Trophoblast cell (in vitro differentiated cells and primary cell): Measurements from ENCODE around the gene USF2.
"Not testable (repeated sequence)": the region's sequence is repeated elsewhere in the genome, so short reads cannot be mapped to it uniquely, and the experiment has no call there.

Source experiments
- DNase-seq, 2 donors: peaks; one replicate each; pipeline ENCODE4 v3.0.0-alpha.2; 2016
- H2AFZ ChIP-seq: 2 replicates; pipeline ENCODE4 v1.6.1; 2013; ENCODE audit warnings: low read length, moderate library complexity, mild to moderate bottlenecking; ENCODE audit not compliant: insufficient read depth, poor library complexity
- H2AK5ac ChIP-seq: 2 replicates; pipeline ENCODE4 v1.6.1; 2013; ENCODE audit warnings: mild to moderate bottlenecking, low read length
- H2BK120ac ChIP-seq: 2 replicates; pipeline ENCODE4 v1.6.1; 2013; ENCODE audit warnings: low read length, mild to moderate bottlenecking, moderate library complexity; ENCODE audit not compliant: insufficient read depth, poor library complexity
- H2BK12ac ChIP-seq: 2 replicates; pipeline ENCODE4 v1.6.1; 2013; ENCODE audit warnings: mild to moderate bottlenecking, low read length, moderate library complexity
- H2BK5ac ChIP-seq: 2 replicates; pipeline ENCODE4 v1.6.1; 2013; ENCODE audit warnings: low read length, low read depth, moderate library complexity, mild to moderate bottlenecking; ENCODE audit not compliant: poor library complexity
- H3K14ac ChIP-seq: 2 replicates; pipeline ENCODE4 v1.6.1; 2013; ENCODE audit warnings: mild to moderate bottlenecking, low read length
- H3K18ac ChIP-seq: 2 replicates; pipeline ENCODE4 v1.6.1; 2013; ENCODE audit warnings: mild to moderate bottlenecking, low read length
- H3K23ac ChIP-seq: 2 replicates; pipeline ENCODE4 v1.6.1; 2013; ENCODE audit warnings: low read length
- H3K27ac ChIP-seq: 2 replicates; pipeline ENCODE4 v1.5.1; 2013; ENCODE audit warnings: low read depth, mild to moderate bottlenecking, inconsistent platforms, low read length, moderate library complexity
- H3K27me3 ChIP-seq: 2 replicates; pipeline ENCODE4 v1.6.1; 2013; ENCODE audit warnings: inconsistent platforms, mild to moderate bottlenecking, low read length, moderate library complexity; ENCODE audit not compliant: insufficient read depth
- H3K36me3 ChIP-seq, 2 experiments: 1 replicate in 1 of 2; 2 replicates in 1 of 2; pipeline ENCODE4 v1.6.1; 2013; ENCODE audit warnings: low read length in 2 of 2, mild to moderate bottlenecking in 2 of 2, moderate library complexity in 1 of 2; ENCODE audit not compliant: insufficient read depth in 2 of 2, control insufficient read depth in 1 of 2
- H3K4ac ChIP-seq: 2 replicates; pipeline ENCODE4 v1.6.1; 2013; ENCODE audit warnings: low read depth, mild to moderate bottlenecking, low read length, moderate library complexity
- H3K4me1 ChIP-seq, 2 experiments: 1 replicate in 1 of 2; 2 replicates in 1 of 2; pipeline ENCODE4 v1.6.1; 2013; ENCODE audit warnings: low read length in 2 of 2, mild to moderate bottlenecking in 2 of 2, moderate library complexity in 1 of 2; ENCODE audit not compliant: insufficient read depth in 2 of 2, control insufficient read depth in 1 of 2
- H3K4me2 ChIP-seq: 2 replicates; pipeline ENCODE4 v1.6.1; 2013; ENCODE audit warnings: inconsistent platforms, mild to moderate bottlenecking, low read length, moderate library complexity
- H3K4me3 ChIP-seq: 2 replicates; pipeline ENCODE4 v1.5.1; 2013; ENCODE audit warnings: mild to moderate bottlenecking, low read depth, low read length, inconsistent platforms
- H3K79me1 ChIP-seq: one replicate; pipeline ENCODE4 v1.6.1; 2013; ENCODE audit warnings: low read length
- H3K79me2 ChIP-seq: 2 replicates; pipeline ENCODE4 v1.6.1; 2013; ENCODE audit warnings: low read length, mild to moderate bottlenecking; ENCODE audit not compliant: control insufficient read depth, insufficient read depth, poor library complexity
- H3K9ac ChIP-seq: 2 replicates; pipeline ENCODE4 v1.6.1; 2013; ENCODE audit warnings: mild to moderate bottlenecking, low read length
- H3K9me3 ChIP-seq: 2 replicates; pipeline ENCODE4 v1.6.1; 2013; ENCODE audit warnings: low read depth, mild to moderate bottlenecking, control low read depth, inconsistent platforms, low read length; ENCODE audit not compliant: insufficient read depth
- H4K12ac ChIP-seq: 2 replicates; pipeline ENCODE4 v1.6.1; 2013; ENCODE audit warnings: low read depth, mild to moderate bottlenecking, low read length, moderate library complexity
- H4K8ac ChIP-seq: 2 replicates; pipeline ENCODE4 v1.6.1; 2013; ENCODE audit warnings: low read depth, mild to moderate bottlenecking, low read length, moderate library complexity
- H4K91ac ChIP-seq: one replicate; pipeline ENCODE4 v1.6.1; 2013; ENCODE audit warnings: low read depth, mild to moderate bottlenecking, low read length, moderate library complexity
- WGBS: extraction: QIAGEN DNeasy Blood & Tissue Kit; methylation state at CpG from one replicate; pipeline ENCODE4 v1.1.7; 2013; ENCODE audit warnings: missing lambda C conversion rate; ENCODE audit not compliant: insufficient read length, insufficient coverage; ENCODE audit errors: extremely low coverage; 5-methylcytosine and 5-hydroxymethylcytosine counted together

USF2 gene

GRCh38 chr19:35286101-35286500 lies 17.3 kb downstream of the USF2 start:
- not testable (repeated sequence) for H3K36me3 ChIP-seq, H3K4me3 ChIP-seq, H2AFZ ChIP-seq, H3K9ac ChIP-seq, H2BK120ac ChIP-seq, H4K91ac ChIP-seq, H3K23ac ChIP-seq, H3K14ac ChIP-seq, H2BK12ac ChIP-seq, H3K18ac ChIP-seq, H3K27ac ChIP-seq, H4K8ac ChIP-seq, H3K79me1 ChIP-seq, H2AK5ac ChIP-seq, H3K79me2 ChIP-seq, H3K27me3 ChIP-seq, H2BK5ac ChIP-seq, H3K4me1 ChIP-seq, DNase-seq, H4K12ac ChIP-seq, H3K4me2 ChIP-seq, H3K9me3 ChIP-seq, H3K4ac ChIP-seq
- no CpG with 5 or more reads among the region's 5 CpGs for WGBS

DNA sequence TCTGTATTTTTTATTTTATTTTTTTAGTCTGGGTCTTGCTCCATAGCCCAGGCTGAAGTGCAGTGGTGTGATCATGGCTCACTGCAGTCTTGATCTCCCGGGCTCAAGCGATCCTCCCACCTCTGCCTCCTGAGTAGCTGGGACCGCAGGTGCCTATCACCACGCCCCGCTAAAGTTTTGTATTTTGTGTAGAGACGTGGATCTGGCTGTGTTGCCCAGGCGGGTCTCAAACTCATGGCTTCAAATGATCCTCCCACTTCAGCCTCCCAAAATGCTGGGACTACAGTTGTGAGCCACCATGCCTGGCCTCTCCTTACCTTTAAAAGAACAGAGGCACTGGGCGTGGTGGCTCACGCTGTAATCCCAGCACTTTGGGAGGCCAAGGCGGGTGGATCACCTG lies 19.0 kb downstream of the USF2 start:
- Histone ChIP-seq H3K9me3 (no peaks in the 10 kb centered on the region), H3K4ac (no peak overlapping the region), H3K14ac (no peak overlapping the region), H2BK5ac (no peak overlapping the region), H3K79me2 (no peaks in the 10 kb centered on the region), H2BK12ac (no peak overlapping the region), H4K8ac (no peak overlapping the region), H3K27me3 (no peaks in the 10 kb centered on the region), H2BK120ac (no peak overlapping the region), H3K36me3 (no peaks in the 10 kb centered on the region), H3K18ac (no peak overlapping the region), H4K12ac (no peak overlapping the region), H2AK5ac (no peak overlapping the region), H3K4me1 (peaks cover 0 to 2% of the 10 kb centered on the region in 2 experiments), H3K27ac (no peak overlapping the region), H4K91ac (no peak overlapping the region), H2AFZ (no peak overlapping the region), H3K4me3 (no peak overlapping the region), H3K4me2 (no peak overlapping the region), H3K79me1 (no peaks in the 10 kb centered on the region), H3K23ac (no peak overlapping the region), H3K9ac (no peak overlapping the region)
- no peak for DNase-seq
- WGBS, result no CpG with 5 or more reads among the region's 10 CpGs

DNA sequence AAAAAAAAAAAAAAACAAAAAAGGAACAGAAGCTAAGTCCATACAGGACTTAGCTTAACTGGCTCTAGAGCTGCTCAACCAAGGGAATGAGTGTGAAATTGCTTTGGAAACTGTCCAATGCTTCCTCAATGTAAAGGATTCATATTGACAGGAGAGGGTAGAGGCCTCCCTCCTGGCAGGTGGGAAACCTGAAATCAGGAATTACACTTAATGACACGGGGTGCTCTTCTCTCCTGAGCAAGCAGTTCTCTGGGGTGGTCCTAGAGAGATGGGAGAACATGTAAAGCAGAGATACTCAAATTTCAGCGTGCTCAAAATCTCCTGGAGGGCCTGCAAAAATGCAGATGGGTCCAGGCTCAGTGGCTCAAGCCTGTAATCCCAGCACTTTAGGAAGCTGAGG lies 19.6 kb downstream of the USF2 start:
- Histone ChIP-seq H2BK12ac (no peak overlapping the region), H3K4ac (no peak overlapping the region), H3K79me2 (no peaks in the 10 kb centered on the region), H3K18ac (no peak overlapping the region), H3K9me3 (no peaks in the 10 kb centered on the region), H3K27me3 (no peaks in the 10 kb centered on the region), H2BK5ac (no peak overlapping the region), H3K79me1 (no peaks in the 10 kb centered on the region), H3K14ac (no peak overlapping the region), H3K4me1 (peaks cover 0 to 2% of the 10 kb centered on the region in 2 experiments), H2AFZ (no peak overlapping the region), H3K4me3 (no peak overlapping the region), H4K8ac (no peak overlapping the region), H3K36me3 (no peaks in the 10 kb centered on the region), H3K27ac (no peak overlapping the region), H3K4me2 (no peak overlapping the region), H4K12ac (no peak overlapping the region), H2BK120ac (no peak overlapping the region), H2AK5ac (no peak overlapping the region), H3K23ac (no peak overlapping the region), H3K9ac (no peak overlapping the region), H4K91ac (no peak overlapping the region)
- WGBS, result no CpG with 5 or more reads among the region's 2 CpGs
- DNase-seq, result no peak

DNA sequence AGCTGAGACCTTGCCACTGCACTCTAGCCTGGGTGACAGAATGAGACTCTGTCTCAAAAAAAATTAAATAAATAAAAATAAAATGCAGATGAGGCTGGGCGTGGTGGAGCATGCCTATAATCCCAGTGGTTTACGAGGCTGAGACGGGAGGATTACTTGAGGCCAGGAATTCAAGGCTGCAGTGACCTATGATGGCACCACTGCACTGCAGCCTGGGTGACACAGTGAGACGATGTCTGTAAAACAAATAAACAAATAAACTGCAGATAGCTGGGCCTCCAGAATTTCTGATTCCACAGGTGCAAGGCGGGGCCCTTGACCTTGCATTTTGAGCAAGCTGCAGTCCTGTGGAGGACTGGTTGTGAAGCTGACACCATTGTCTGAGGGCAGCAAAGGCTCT lies 20.1 kb downstream of the USF2 start:
- Histone ChIP-seq H3K4me3 (no peak overlapping the region), H4K8ac (no peak overlapping the region), H3K4ac (no peak overlapping the region), H3K36me3 (no peaks in the 10 kb centered on the region), H4K91ac (no peak overlapping the region), H3K9me3 (no peaks in the 10 kb centered on the region), H3K14ac (no peak overlapping the region), H3K9ac (no peak overlapping the region), H2BK12ac (no peak overlapping the region), H3K4me2 (no peak overlapping the region), H2AK5ac (no peak overlapping the region), H3K18ac (no peak overlapping the region), H4K12ac (no peak overlapping the region), H2AFZ (no peak overlapping the region), H2BK120ac (no peak overlapping the region), H3K4me1 (peaks cover 0 to 2% of the 10 kb centered on the region in 2 experiments), H3K79me2 (no peaks in the 10 kb centered on the region), H3K79me1 (no peaks in the 10 kb centered on the region), H3K23ac (no peak overlapping the region), H3K27ac (no peak overlapping the region), H3K27me3 (no peaks in the 10 kb centered on the region), H2BK5ac (no peak overlapping the region)
- DNase-seq, result no peak
- WGBS, result no CpG with 5 or more reads among the region's 5 CpGs
